Naive thymus-derived CD4-positive, alpha-beta T cell (primary cell): ENCODE data around the gene FAM13C. TPM values are rescaled to one million over a fixed set of nuclear protein-coding genes. Genes with fewer than 3 reads are reported as not detected.

Experiments used
- ATAC-seq: fragments of 150-1000 bp; cut with Tn5 transposase; 2 replicates; pipeline ENCODE4 v1.10.0; 2021; ENCODE audit warnings: mild to moderate bottlenecking, moderate library complexity
- CTCF ChIA-PET: fragments of 350-600 bp; sonication (Branson Sonifier 250); formaldehyde crosslinking; loops from one replicate; lab custom pipeline; 2021; ENCODE audit warnings: antibody characterized with exemption; lab: Charles Lee
- POLR2A ChIA-PET: fragments of 350-600 bp; sonication (Branson Sonifier 250); formaldehyde crosslinking; loops from one replicate; lab custom pipeline; 2021; ENCODE audit warnings: antibody characterized with exemption, inconsistent platforms; lab: Charles Lee
- DNase-seq, 9 donors: peaks; one replicate each; pipeline versions ENCODE4 v3.0.0 to v3.0.0-alpha.2; 2020 to 2022; ENCODE audit warnings: mixed read lengths in 1 of 9
- H3K27ac ChIP-seq: one replicate; pipeline ENCODE4 v1.7.0; 2013; ENCODE audit warnings: mild to moderate bottlenecking, low read depth, low read length, moderate library complexity
- H3K27me3 ChIP-seq, 2 donors: one replicate each; pipeline ENCODE4 v1.7.0; 2013; ENCODE audit warnings: low read length in 2 of 2, mild to moderate bottlenecking in 2 of 2, moderate library complexity in 2 of 2; ENCODE audit not compliant: control insufficient read depth in 2 of 2, insufficient read depth in 2 of 2
- H3K36me3 ChIP-seq, 3 experiments: 1 replicate in 2 of 3; 2 replicates in 1 of 3; pipeline ENCODE4 v1.7.0; 2013; ENCODE audit warnings: low read length in 3 of 3, mild to moderate bottlenecking in 3 of 3, moderate library complexity in 1 of 3; ENCODE audit not compliant: insufficient read depth in 3 of 3, control insufficient read depth in 2 of 3
- H3K4me1 ChIP-seq, 2 donors: one replicate each; pipeline ENCODE4 v1.7.0; 2013; ENCODE audit warnings: low read length in 2 of 2, mild to moderate bottlenecking in 2 of 2, moderate library complexity in 1 of 2; ENCODE audit not compliant: control insufficient read depth in 2 of 2, insufficient read depth in 2 of 2
- H3K4me3 ChIP-seq: 2 replicates; pipeline ENCODE4 v1.7.0; 2013; ENCODE audit warnings: mild to moderate bottlenecking, low read length
- H3K9me3 ChIP-seq, 3 experiments: 1 replicate in 2 of 3; 2 replicates in 1 of 3; pipeline ENCODE4 v1.7.0; 2013; ENCODE audit warnings: low read length in 3 of 3; ENCODE audit not compliant: control insufficient read depth in 2 of 3
- H3K27ac Mint-ChIP-seq, 9 donors: one replicate each; pipeline ENCODE4 v1.8.0; 2020 to 2022; ENCODE audit warnings: mixed read lengths in 9 of 9, mild to moderate bottlenecking in 8 of 9, moderate library complexity in 5 of 9, inconsistent platforms in 2 of 9
- H3K27me3 Mint-ChIP-seq, 5 donors: one replicate each; pipeline ENCODE4 v1.8.0; 2021 to 2022; ENCODE audit warnings: mixed read lengths in 5 of 5, mild to moderate bottlenecking in 1 of 5
- H3K36me3 Mint-ChIP-seq, 5 donors: one replicate each; pipeline ENCODE4 v1.8.0; 2020 to 2022; ENCODE audit warnings: mixed read lengths in 5 of 5, mild to moderate bottlenecking in 3 of 5, inconsistent platforms in 1 of 5
- H3K4me1 Mint-ChIP-seq, 7 donors: one replicate each; pipeline ENCODE4 v1.8.0; 2020 to 2022; ENCODE audit warnings: mixed read lengths in 7 of 7, mild to moderate bottlenecking in 3 of 7, inconsistent platforms in 1 of 7
- H3K4me3 Mint-ChIP-seq, 10 donors: one replicate each; pipeline ENCODE4 v1.8.0; 2020 to 2022; ENCODE audit warnings: mild to moderate bottlenecking in 10 of 10, mixed read lengths in 10 of 10, moderate library complexity in 6 of 10, inconsistent platforms in 2 of 10
- H3K9me3 Mint-ChIP-seq, 11 donors: one replicate each; pipeline ENCODE4 v1.8.0; 2020 to 2022; ENCODE audit warnings: mixed read lengths in 11 of 11, mild to moderate bottlenecking in 4 of 11, inconsistent platforms in 1 of 11, moderate library complexity in 1 of 11
- intact Hi-C, 2 donors: fragments of 100-400 bp; cut with micrococcal nuclease; formaldehyde crosslinking; loops; one replicate each; pipeline ENCODE4 v1.15.1; 2023
- polyA plus RNA-seq, 2 donors: library from polyadenylated mRNA; unstranded; fragments of 300-500 nt; fragmentation: Illumina TruSeq; gene quantifications; one replicate each; pipeline ENCODE4 v1.2.3, GENCODE V29; 2021
- total RNA-seq, 6 experiments: library from RNA in 5 of 6; stranded (reverse) in 5 of 6; gene quantifications; 1 replicate in 5 of 6; 2 replicates in 1 of 6; pipeline ENCODE4 v1.2.3 and lab custom pipeline; 2021 to 2026

FAM13C gene
- total and polyA plus RNA-seq, 7 experiments from 2014 or later: not detected

GRCh38 chr10:59314268-59314667, 48.1 kb downstream of the FAM13C start:
- Histone ChIP-seq H3K4me3 (no peak overlapping the region), H3K27me3 (no peaks in the 10 kb centered on the region), H3K27ac (no peak overlapping the region), H3K4me1 (no peaks in the 10 kb centered on the region), H3K36me3 (no peaks in the 10 kb centered on the region), H3K9me3 (no peaks in the 10 kb centered on the region)
- Mint-ChIP-seq H3K4me1 (no peaks in the 10 kb centered on the region), H3K9me3 (peaks cover 0 to 5% (median 0%) of the 10 kb centered on the region in 11 donors), H3K27me3 (peaks cover 0 to 4% (median 0%) of the 10 kb centered on the region in 5 donors), H3K4me3 (no peak overlapping the region), H3K36me3 (no peaks in the 10 kb centered on the region), H3K27ac (no peak overlapping the region)
- no peak for ATAC-seq
- CTCF ChIA-PET: no interaction called here
- POLR2A ChIA-PET: no interaction called here
- no peak for DNase-seq
- intact Hi-C loops: no loop called here

- CTCF ChIA-PET: no interaction called here
- Histone ChIP-seq H3K27me3 (no peaks in the 10 kb centered on the region), H3K4me3 (no peak overlapping the region), H3K4me1 (no peaks in the 10 kb centered on the region), H3K9me3 (peaks cover 0 to 4% (median 0%) of the 10 kb centered on the region in 3 experiments), H3K36me3 (no peaks in the 10 kb centered on the region), H3K27ac (no peak overlapping the region)
- Mint-ChIP-seq H3K27ac (no peak overlapping the region), H3K9me3 (peaks cover 0 to 11% (median 0%) of the 10 kb centered on the region in 11 donors), H3K36me3 (no peaks in the 10 kb centered on the region), H3K27me3 (no peaks in the 10 kb centered on the region), H3K4me1 (no peaks in the 10 kb centered on the region), H3K4me3 (no peak overlapping the region)
- intact Hi-C loops: no loop called here
- POLR2A ChIA-PET: no interaction called here
- DNase-seq (no peak), ATAC-seq (peak; percentile 12)
Measured at GRCh38 chr10:59312247-59312646, 50.1 kb downstream of the FAM13C start.

- Mint-ChIP-seq H3K4me3 (no peak overlapping the region), H3K27ac (no peak overlapping the region), H3K27me3 (no peaks in the 10 kb centered on the region), H3K9me3 (peaks cover 0 to 11% (median 0%) of the 10 kb centered on the region in 11 donors), H3K4me1 (no peaks in the 10 kb centered on the region), H3K36me3 (no peaks in the 10 kb centered on the region)
- Histone ChIP-seq H3K4me3 (no peak overlapping the region), H3K27ac (no peak overlapping the region), H3K4me1 (no peaks in the 10 kb centered on the region), H3K27me3 (no peaks in the 10 kb centered on the region), H3K9me3 (peaks cover 0 to 4% (median 0%) of the 10 kb centered on the region in 3 experiments), H3K36me3 (no peaks in the 10 kb centered on the region)
- DNase-seq (no peak), ATAC-seq (no peak)
- ChIA-PET CTCF (no interaction called here), POLR2A (no interaction called here)
- intact Hi-C loops: no loop called here
Measured at GRCh38 chr10:59311025-59311424, 51.3 kb downstream of the FAM13C start.

- H3K36me3 ChIP-seq: no peaks in the 10 kb centered on the region
- intact Hi-C loops: no loop called here
- Mint-ChIP-seq H3K27ac (no peak overlapping the region), H3K4me3 (no peak overlapping the region), H3K27me3 (no peaks in the 10 kb centered on the region), H3K4me1 (no peaks in the 10 kb centered on the region), H3K36me3 (no peaks in the 10 kb centered on the region), H3K9me3 (peaks cover 0 to 11% (median 0%) of the 10 kb centered on the region in 11 donors)
- ChIA-PET POLR2A (no interaction called here), CTCF (no interaction called here)
- ATAC-seq (no peak), DNase-seq (no peak)
- no peaks in the 10 kb centered on the region for H3K4me1 ChIP-seq
- no peak overlapping the region for H3K27ac ChIP-seq
- H3K9me3 ChIP-seq: peaks cover 0 to 4% (median 0%) of the 10 kb centered on the region in 3 experiments
- no peak overlapping the region for H3K4me3 ChIP-seq
- H3K27me3 ChIP-seq: no peaks in the 10 kb centered on the region
Measured at GRCh38 chr10:59310324-59310914, 51.9 kb downstream of the FAM13C start.

GRCh38 chr10:59304521-59305097, 57.7 kb downstream of the FAM13C start:
- ChIA-PET POLR2A (no interaction called here), CTCF (no interaction called here)
- H3K36me3 ChIP-seq: no peaks in the 10 kb centered on the region
- no peaks in the 10 kb centered on the region for H3K27me3 ChIP-seq
- no peak overlapping the region for H3K27ac Mint-ChIP-seq
- no peak overlapping the region for H3K4me3 Mint-ChIP-seq
- DNase-seq (no peak), ATAC-seq (no peak)
- no peaks in the 10 kb centered on the region for H3K4me1 Mint-ChIP-seq
- peaks cover 0 to 2% (median 0%) of the 10 kb centered on the region in 5 donors for H3K27me3 Mint-ChIP-seq
- peaks cover 0 to 4% (median 0%) of the 10 kb centered on the region in 3 experiments for H3K9me3 ChIP-seq
- no peaks in the 10 kb centered on the region for H3K36me3 Mint-ChIP-seq
- intact Hi-C loops: no loop called here
- no peak overlapping the region for H3K4me3 ChIP-seq
- no peak overlapping the region for H3K27ac ChIP-seq
- H3K9me3 Mint-ChIP-seq: peaks cover 0 to 10% (median 2%) of the 10 kb centered on the region in 11 donors
- no peaks in the 10 kb centered on the region for H3K4me1 ChIP-seq

GRCh38 chr10:59303018-59303417, 59.3 kb downstream of the FAM13C start:
- Histone ChIP-seq H3K4me1 (no peaks in the 10 kb centered on the region), H3K9me3 (peaks cover 0 to under 1% (median 0%) of the 10 kb centered on the region in 3 experiments), H3K4me3 (no peak overlapping the region), H3K36me3 (no peaks in the 10 kb centered on the region), H3K27ac (no peak overlapping the region), H3K27me3 (no peaks in the 10 kb centered on the region)
- DNase-seq: no peak
- Mint-ChIP-seq H3K4me1 (no peaks in the 10 kb centered on the region), H3K4me3 (no peak overlapping the region), H3K9me3 (peaks cover 0 to 6% (median 0%) of the 10 kb centered on the region in 11 donors), H3K27me3 (peaks cover 0 to 2% (median 0%) of the 10 kb centered on the region in 5 donors), H3K27ac (no peak overlapping the region), H3K36me3 (no peaks in the 10 kb centered on the region)
- CTCF ChIA-PET: no interaction called here
- ATAC-seq: no peak
- POLR2A ChIA-PET: no interaction called here
- intact Hi-C loops: no loop called here

GRCh38 chr10:59302381-59302780, 60.0 kb downstream of the FAM13C start:
- H3K36me3 ChIP-seq: no peaks in the 10 kb centered on the region
- ChIA-PET POLR2A (no interaction called here), CTCF (no interaction called here)
- H3K9me3 Mint-ChIP-seq: peaks cover 0 to 4% (median 0%) of the 10 kb centered on the region in 11 donors
- H3K9me3 ChIP-seq: no peaks in the 10 kb centered on the region
- no peaks in the 10 kb centered on the region for H3K4me1 Mint-ChIP-seq
- no peak overlapping the region for H3K4me3 Mint-ChIP-seq
- no peak for ATAC-seq
- H3K27ac Mint-ChIP-seq: no peak overlapping the region
- DNase-seq: no peak
- peaks cover 0 to 2% (median 0%) of the 10 kb centered on the region in 5 donors for H3K27me3 Mint-ChIP-seq
- H3K27me3 ChIP-seq: no peaks in the 10 kb centered on the region
- intact Hi-C loops: no loop called here
- H3K36me3 Mint-ChIP-seq: no peaks in the 10 kb centered on the region
- no peak overlapping the region for H3K27ac ChIP-seq
- no peak overlapping the region for H3K4me3 ChIP-seq
- no peaks in the 10 kb centered on the region for H3K4me1 ChIP-seq
